ENCODE data around the gene KCNAB3. TPM values are rescaled to one million over a fixed set of nuclear protein-coding genes. Genes with fewer than 3 reads are reported as not detected.

KCNAB3 gene
- total RNA-seq (1 to 10 TPM in 3 of 5 donors, under 1 TPM in 1, not detected in 1; 0.37 to 7.8 (median 4.9) TPM), polyA plus RNA-seq (1 to 10 TPM in 1 of 3 donors, under 1 TPM in 2; 0.31 to 2.9 (median 0.87) TPM)
- long read RNA-seq, donor 1, partial matches to known transcripts: 0 of 2 reads
- long read RNA-seq, donor 1, other reads (novel, unspliced or antisense): 0 of 2 reads
- long read RNA-seq, donor 2, partial matches to known transcripts: 0 of 5 reads
- long read RNA-seq, donor 2, other reads (novel, unspliced or antisense): 0 of 5 reads
- long read RNA-seq, donor 3: 0 reads
- long read RNA-seq, donor 4: 0 reads
- long read RNA-seq, donor 5, partial matches to known transcripts: 0 of 3 reads
- long read RNA-seq, donor 5, other reads (novel, unspliced or antisense): 0 of 3 reads
- long read RNA-seq, donor 6, transcript KCNAB3-204 (2 exons, 859 nt): major isoform, 10 of 12 reads
- long read RNA-seq, donor 6, partial matches to known transcripts: 0 of 12 reads
- long read RNA-seq, donor 6, other reads (novel, unspliced or antisense): 0 of 12 reads
- long read RNA-seq, donor 7, partial matches to known transcripts: 0 of 3 reads
- long read RNA-seq, donor 7, other reads (novel, unspliced or antisense): 0 of 3 reads
- long read RNA-seq, donor 8, partial matches to known transcripts: 7 of 9 reads
- long read RNA-seq, donor 8, other reads (novel, unspliced or antisense): 0 of 9 reads
- long read RNA-seq, donor 9: 0 reads
- long read RNA-seq, donor 10: 0 reads

GRCh38 chr17:7929158-7930023, at the start of gene KCNAB3:
TSS of gene KCNAB3 (minus strand) at chr17:7929856. CDS start at chr17:7929435, 421 bp downstream.
- intact Hi-C loops (cut with DNase I; ENCODE audit: low total_unique reads): no loop called here
- no peak within 1 kb of the TSS for H3K27ac ChIP-seq
- peak in 1 of 2 donors; percentile 92 for DNase-seq
- H3K9me3 ChIP-seq: no peaks in the 10 kb centered on the region
- peaks cover 0 to 27% (median 4%) of the 10 kb centered on the region in 4 donors for H3K36me3 ChIP-seq
- peaks cover 11 to 43% (median 39%) of the 10 kb centered on the region in 4 donors for H3K4me1 ChIP-seq
- no peak for TF ChIP-seq CTCF (IDR thresholded peaks at IDR 0.05)
- TF ChIP-seq POLR2A (IDR thresholded peaks at IDR 0.05): no peak
- no peak for TF ChIP-seq EP300 (IDR thresholded peaks at IDR 0.05)
- no peak for TF ChIP-seq POLR2AphosphoS5 (IDR thresholded peaks at IDR 0.05)
- H3K27me3 ChIP-seq: peaks cover 0 to 5% (median 0%) of the 10 kb centered on the region in 3 donors
- H3K4me3 ChIP-seq: peak within 1 kb of the TSS in 3 of 4 donors; percentile 22 to 74 (median 37)
- 41 to 66% (median 55%) methylated on average over 51 to 67 of the region's 67 CpGs for WGBS, 5 donors

GRCh38 chr17:7977805-7978204, 48.1 kb upstream of the KCNAB3 start:
- no peaks in the 10 kb centered on the region for H3K4me1 ChIP-seq
- TF ChIP-seq EP300 (IDR thresholded peaks at IDR 0.05): no peak
- TF ChIP-seq POLR2AphosphoS5 (IDR thresholded peaks at IDR 0.05): no peak
- TF ChIP-seq POLR2A (IDR thresholded peaks at IDR 0.05): no peak
- WGBS, 5 donors: 68 to 83% (median 74%) methylated on average over 5 of the region's 5 CpGs

GRCh38 chr17:7977039-7977438, 47.4 kb upstream of the KCNAB3 start:
- peak in 1 of 2 donors; percentile 34 for DNase-seq
- H3K4me3 ChIP-seq: no peak overlapping the region
- H3K27me3 ChIP-seq: peaks cover 0 to 8% (median 0%) of the 10 kb centered on the region in 3 donors
- TF ChIP-seq POLR2AphosphoS5 (IDR thresholded peaks at IDR 0.05) (no peak), POLR2A (IDR thresholded peaks at IDR 0.05) (no peak), CTCF (IDR thresholded peaks at IDR 0.05) (no peak), EP300 (IDR thresholded peaks at IDR 0.05) (no peak)
- WGBS, 5 donors: 53 to 66% (median 62%) methylated on average over 4 of the region's 4 CpGs
- peaks cover 9 to 28% (median 17%) of the 10 kb centered on the region in 4 donors for H3K9me3 ChIP-seq
- no peaks in the 10 kb centered on the region for H3K36me3 ChIP-seq
- H3K4me1 ChIP-seq: no peaks in the 10 kb centered on the region
- H3K27ac ChIP-seq: no peak overlapping the region
- intact Hi-C loops (cut with DNase I; ENCODE audit: low total_unique reads): no loop called here

More at GRCh38 chr17:7977805-7978204, 48.1 kb upstream of the KCNAB3 start:
- intact Hi-C loops (cut with DNase I; ENCODE audit: low total_unique reads): no loop called here
- no peak for DNase-seq
- Histone ChIP-seq H3K9me3 (peaks cover 9 to 28% (median 17%) of the 10 kb centered on the region in 4 donors), H3K4me3 (no peak overlapping the region), H3K36me3 (no peaks in the 10 kb centered on the region), H3K27ac (no peak overlapping the region), H3K27me3 (peaks cover 0 to 7% (median 0%) of the 10 kb centered on the region in 3 donors)

GRCh38 chr17:7974638-7975131, 45.0 kb upstream of the KCNAB3 start:
- no peaks in the 10 kb centered on the region for H3K4me1 ChIP-seq
- no peak for DNase-seq
- no peaks in the 10 kb centered on the region for H3K36me3 ChIP-seq
- peaks cover 0 to 7% (median 0%) of the 10 kb centered on the region in 3 donors for H3K27me3 ChIP-seq
- no peak for TF ChIP-seq EP300 (IDR thresholded peaks at IDR 0.05)
- H3K27ac ChIP-seq: no peak overlapping the region
- intact Hi-C loops (cut with DNase I; ENCODE audit: low total_unique reads): no loop called here
- no peak overlapping the region for H3K4me3 ChIP-seq
- H3K9me3 ChIP-seq: peaks cover 9 to 28% (median 17%) of the 10 kb centered on the region in 4 donors
